Chondrocyte (in vitro differentiated cells): ENCODE results near the gene PAK5. TPM values are rescaled to one million over a fixed set of nuclear protein-coding genes. Genes with fewer than 3 reads are reported as not detected.

Source experiments
- DNase-seq: peaks from one replicate; pipeline ENCODE4 v3.0.0; 2021; ENCODE audit warnings: mixed read lengths, low spot score
- H3K27ac Mint-ChIP-seq: one replicate; pipeline ENCODE4 v1.8.0; 2021; ENCODE audit warnings: mild to moderate bottlenecking, moderate library complexity, mixed read lengths; ENCODE audit not compliant: unreplicated experiment
- H3K27me3 Mint-ChIP-seq: 2 replicates; pipeline ENCODE4 v1.8.0; 2021; ENCODE audit warnings: low read depth, mixed read lengths
- H3K36me3 Mint-ChIP-seq: 2 replicates; pipeline ENCODE4 v1.8.0; 2021; ENCODE audit warnings: low read depth, mixed read lengths
- H3K4me1 Mint-ChIP-seq: 2 replicates; pipeline ENCODE4 v1.8.0; 2021; ENCODE audit warnings: low read depth, mild to moderate bottlenecking, mixed read lengths
- H3K4me3 Mint-ChIP-seq: one replicate; pipeline ENCODE4 v1.8.0; 2021; ENCODE audit warnings: mild to moderate bottlenecking, moderate library complexity, mixed read lengths; ENCODE audit not compliant: unreplicated experiment
- H3K9me3 Mint-ChIP-seq: 2 replicates; pipeline ENCODE4 v1.8.0; 2021; ENCODE audit warnings: low read depth, mixed read lengths
- total RNA-seq: library from RNA; stranded (reverse); gene quantifications from 3 replicates; pipeline ENCODE4 v1.2.1, GENCODE V29; 2021
- TF ChIP-seq, protein P1 (sequence below): fragments of 200-600 bp; sonication (generic); IDR thresholded peaks from 2 replicates; pipeline ENCODE4 v1.5.0; 2021; ENCODE audit warnings: antibody characterized with exemption, mild to moderate bottlenecking, moderate library complexity

PAK5 gene
- total RNA-seq, 1 donor from 2014 or later = not detected

DNA sequence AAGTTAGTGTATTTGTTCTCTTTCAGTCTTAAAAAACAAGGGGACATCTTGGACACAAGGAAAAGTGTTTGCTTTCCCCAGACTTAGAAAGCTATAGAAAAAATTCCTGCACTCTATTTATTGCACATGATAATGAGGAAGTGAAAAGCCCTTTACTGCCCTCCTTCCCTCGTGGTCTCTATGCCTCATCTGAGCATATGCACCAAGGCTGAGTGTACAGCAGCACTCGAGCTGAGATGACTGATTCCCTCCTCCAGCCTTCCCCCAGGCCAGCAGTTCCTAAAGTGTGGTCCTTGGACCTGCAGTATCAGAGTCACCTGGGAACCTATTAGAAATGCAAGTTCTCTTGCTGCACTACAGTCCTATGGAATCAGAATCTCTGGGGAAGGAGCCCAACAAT, 338.8 kb downstream of the PAK5 start:
- Mint-ChIP-seq H3K27me3 (no peaks in the 10 kb centered on the region), H3K9me3 (peaks cover 3% of the 10 kb centered on the region), H3K27ac (no peak overlapping the region), H3K4me1 (no peaks in the 10 kb centered on the region), H3K4me3 (no peak overlapping the region), H3K36me3 (peaks cover 1% of the 10 kb centered on the region)
- DNase-seq = no peak
- TF ChIP-seq, protein P1, sequence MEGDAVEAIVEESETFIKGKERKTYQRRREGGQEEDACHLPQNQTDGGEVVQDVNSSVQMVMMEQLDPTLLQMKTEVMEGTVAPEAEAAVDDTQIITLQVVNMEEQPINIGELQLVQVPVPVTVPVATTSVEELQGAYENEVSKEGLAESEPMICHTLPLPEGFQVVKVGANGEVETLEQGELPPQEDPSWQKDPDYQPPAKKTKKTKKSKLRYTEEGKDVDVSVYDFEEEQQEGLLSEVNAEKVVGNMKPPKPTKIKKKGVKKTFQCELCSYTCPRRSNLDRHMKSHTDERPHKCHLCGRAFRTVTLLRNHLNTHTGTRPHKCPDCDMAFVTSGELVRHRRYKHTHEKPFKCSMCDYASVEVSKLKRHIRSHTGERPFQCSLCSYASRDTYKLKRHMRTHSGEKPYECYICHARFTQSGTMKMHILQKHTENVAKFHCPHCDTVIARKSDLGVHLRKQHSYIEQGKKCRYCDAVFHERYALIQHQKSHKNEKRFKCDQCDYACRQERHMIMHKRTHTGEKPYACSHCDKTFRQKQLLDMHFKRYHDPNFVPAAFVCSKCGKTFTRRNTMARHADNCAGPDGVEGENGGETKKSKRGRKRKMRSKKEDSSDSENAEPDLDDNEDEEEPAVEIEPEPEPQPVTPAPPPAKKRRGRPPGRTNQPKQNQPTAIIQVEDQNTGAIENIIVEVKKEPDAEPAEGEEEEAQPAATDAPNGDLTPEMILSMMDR = no peak

DNA sequence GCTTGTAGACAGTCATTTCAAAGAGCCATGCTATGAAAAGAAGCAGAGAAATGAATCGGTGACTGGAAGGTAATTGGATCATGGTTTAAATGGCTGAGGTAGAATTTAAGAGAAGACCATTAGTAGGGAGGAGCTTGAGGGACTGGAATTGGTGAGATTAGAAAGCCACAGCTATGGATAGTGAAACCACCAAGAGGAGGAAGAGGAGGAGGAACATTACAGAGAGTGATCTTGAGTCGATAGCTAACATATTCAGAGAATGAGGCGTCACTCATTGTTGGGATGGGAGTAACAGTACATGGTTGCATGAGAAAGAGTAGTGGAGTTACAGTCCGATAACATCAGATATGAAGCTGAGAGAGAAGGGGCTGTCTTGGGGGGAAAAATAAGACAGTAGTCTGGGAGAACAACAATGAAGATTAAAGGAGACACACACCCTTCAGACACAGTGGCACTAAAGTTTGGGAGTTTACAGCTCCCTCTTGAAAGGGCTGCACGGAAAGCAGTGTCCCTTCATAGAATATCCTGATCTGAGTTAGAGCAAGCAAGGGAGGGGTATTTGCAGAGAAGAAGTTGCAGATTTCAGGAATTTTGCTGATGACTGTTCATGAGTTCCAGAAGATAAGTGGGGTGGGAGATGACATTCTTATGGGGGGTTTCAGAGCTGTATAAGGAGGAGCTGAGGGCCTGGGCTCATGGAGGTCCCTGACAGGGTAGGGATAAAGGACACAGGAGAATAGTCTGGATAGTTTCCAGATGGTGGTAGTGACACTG, 339.6 kb downstream of the PAK5 start:
- no peak for DNase-seq
- no peaks in the 10 kb centered on the region for H3K27me3 Mint-ChIP-seq
- peaks cover 1% of the 10 kb centered on the region for H3K36me3 Mint-ChIP-seq
- H3K4me1 Mint-ChIP-seq = no peaks in the 10 kb centered on the region
- H3K27ac Mint-ChIP-seq = no peak overlapping the region
- TF ChIP-seq, protein P1 = no peak
- no peak overlapping the region for H3K4me3 Mint-ChIP-seq
- H3K9me3 Mint-ChIP-seq = peaks cover 3% of the 10 kb centered on the region

DNA sequence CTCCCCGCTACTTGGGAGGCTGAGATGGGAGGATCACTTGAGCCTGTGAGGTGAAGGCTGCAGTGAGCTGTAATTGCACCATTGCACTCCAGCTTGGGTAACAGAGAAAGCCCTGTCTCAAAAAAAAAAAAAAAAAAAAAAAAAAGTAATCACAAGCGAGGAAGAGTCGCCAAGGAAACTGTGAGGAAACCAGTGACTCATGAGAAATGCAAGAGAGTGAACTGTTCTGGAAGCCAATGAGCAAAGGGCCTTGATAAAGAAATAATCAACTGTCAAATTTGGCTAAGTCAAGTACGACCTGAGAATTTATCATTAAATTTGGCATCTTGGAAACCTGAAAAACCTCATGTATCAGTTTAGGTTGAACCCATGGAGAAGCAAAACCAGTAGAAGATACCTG, 340.6 kb downstream of the PAK5 start:
- H3K27me3 Mint-ChIP-seq = no peaks in the 10 kb centered on the region
- TF ChIP-seq, protein P1 = no peak
- H3K9me3 Mint-ChIP-seq = peaks cover 3% of the 10 kb centered on the region
- peaks cover 1% of the 10 kb centered on the region for H3K36me3 Mint-ChIP-seq
- H3K27ac Mint-ChIP-seq = no peak overlapping the region
- no peak overlapping the region for H3K4me3 Mint-ChIP-seq
- no peak for DNase-seq
- peaks cover 7% of the 10 kb centered on the region for H3K4me1 Mint-ChIP-seq

DNA sequence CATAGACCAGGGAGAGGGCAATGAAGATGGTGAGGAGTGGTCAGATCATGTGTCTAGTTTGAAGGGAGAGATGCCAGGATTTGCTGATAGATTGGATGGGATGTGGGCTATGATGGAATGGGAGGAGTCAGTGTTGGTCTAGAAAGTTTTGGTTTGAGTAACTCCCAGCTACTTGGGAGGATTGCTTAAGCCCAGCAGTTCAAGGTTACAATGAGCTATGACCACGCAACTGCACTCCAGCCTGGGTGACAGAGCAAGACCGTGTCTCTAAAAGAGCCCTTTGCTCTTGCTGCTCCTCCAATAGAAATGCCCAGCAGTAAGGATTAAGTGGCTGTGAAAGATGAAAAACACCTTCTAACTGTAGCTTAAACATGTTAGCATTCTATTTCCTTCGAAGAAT, 342.7 kb downstream of the PAK5 start:
- no peaks in the 10 kb centered on the region for H3K27me3 Mint-ChIP-seq
- no peak overlapping the region for H3K4me3 Mint-ChIP-seq
- TF ChIP-seq, protein P1 = no peak
- H3K9me3 Mint-ChIP-seq = peaks cover 3% of the 10 kb centered on the region
- H3K36me3 Mint-ChIP-seq = peaks cover 1% of the 10 kb centered on the region
- peaks cover 26% of the 10 kb centered on the region for H3K4me1 Mint-ChIP-seq
- H3K27ac Mint-ChIP-seq = no peak overlapping the region
- DNase-seq = no peak

DNA sequence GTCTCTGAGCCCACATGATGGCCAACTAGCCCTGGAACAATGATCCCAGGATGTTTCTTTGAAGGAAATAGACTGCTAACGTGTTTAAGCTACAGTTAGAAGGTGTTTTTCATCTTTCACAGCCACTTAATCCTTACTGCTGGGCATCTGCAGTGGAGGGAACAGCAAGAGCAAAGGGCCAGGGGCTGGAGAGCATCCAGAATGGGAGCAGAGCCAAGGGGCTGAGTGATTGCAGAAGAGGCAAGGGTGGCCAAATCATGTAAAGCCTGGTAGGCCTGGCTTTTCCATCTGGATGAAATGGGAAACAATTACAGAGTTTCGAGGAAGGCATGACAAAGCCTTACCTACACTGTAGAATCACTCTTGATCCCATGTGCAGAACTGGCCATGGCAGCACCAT, 343.2 kb downstream of the PAK5 start:
- Mint-ChIP-seq H3K36me3 (peaks cover 1% of the 10 kb centered on the region), H3K27me3 (no peaks in the 10 kb centered on the region), H3K4me1 (peaks cover 27% of the 10 kb centered on the region), H3K27ac (no peak overlapping the region), H3K9me3 (peaks cover 3% of the 10 kb centered on the region), H3K4me3 (no peak overlapping the region)
- no peak for DNase-seq
- TF ChIP-seq, protein P1 = no peak
